ENCODE measurements around the gene VAT1L.

VAT1L gene

DNA sequence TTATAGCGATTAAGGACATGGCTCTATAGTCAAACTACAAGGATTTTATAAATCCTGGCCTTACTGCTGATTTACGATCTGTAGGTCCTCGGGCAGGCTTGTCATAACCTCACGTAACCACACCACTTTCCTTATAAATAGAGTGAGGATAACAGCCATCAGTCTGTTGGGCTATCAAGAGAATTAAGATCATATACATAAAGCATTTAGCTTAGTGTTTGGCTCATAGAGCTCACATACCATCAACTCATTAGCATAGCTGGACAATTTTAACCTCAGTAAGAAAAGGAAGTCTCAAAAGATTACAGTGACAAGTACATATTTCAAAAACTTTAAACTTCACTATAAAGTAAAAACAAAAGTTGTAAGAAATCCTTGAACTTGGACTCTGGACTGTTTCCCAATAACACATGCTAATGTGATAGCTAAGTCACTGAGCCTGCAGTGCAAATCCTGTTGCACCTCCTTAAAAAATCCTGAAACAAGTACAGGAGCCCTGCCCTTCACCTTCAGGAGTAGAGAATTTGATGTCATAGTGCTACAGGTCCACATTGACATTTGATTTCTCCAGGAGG is 213.2 kb downstream of the VAT1L start:
- no peak for DNase-seq

DNA sequence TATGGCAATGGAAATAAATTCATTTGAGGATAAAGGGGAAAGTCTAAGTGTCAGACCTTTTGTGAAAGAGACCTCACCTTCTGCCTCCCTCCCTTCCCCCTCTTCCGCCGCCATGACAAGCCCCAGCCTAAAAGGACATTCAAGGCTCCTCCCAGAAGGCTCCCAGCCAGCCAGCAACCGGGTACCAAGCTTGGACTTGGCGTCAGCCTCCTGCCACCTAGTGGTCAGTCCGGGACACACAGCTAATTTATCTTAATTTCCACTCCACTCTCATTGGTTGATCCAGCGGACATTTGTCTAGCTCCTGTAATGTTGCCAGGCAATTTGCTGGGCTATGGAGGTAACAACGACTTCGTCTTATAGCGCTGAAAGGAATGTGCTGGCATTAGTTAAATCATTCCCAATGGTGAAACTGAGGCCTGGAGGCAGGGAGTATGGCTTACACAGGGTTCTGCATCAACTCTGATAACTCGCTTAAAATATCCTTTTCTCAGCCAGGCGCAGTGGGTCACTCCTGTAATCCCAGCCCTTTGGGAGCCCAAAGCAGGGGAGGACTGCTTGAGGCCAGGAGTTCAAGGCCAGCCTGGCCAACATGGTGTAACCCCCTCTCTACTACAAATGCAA is 214.7 kb downstream of the VAT1L start:
- peak; percentile 90 for DNase-seq

DNA sequence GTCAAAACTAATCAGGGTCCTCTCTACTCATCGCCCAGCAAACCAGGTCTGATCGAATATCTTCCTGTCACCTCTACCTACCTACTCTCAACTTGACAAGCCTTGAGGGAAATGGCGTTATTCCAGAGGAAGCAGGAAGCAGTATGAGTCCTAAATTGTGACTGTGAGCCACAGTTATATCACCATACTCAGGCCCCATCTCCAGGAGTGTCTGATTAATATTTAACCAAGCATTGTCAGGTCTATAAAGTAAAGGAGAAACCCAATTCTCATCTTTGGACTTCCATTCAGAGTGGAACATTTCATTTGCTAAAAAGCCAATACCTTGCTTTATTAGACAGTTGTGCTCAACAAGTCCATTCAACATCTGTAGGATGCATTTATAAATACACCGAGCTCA is 216.2 kb downstream of the VAT1L start:
- no peak for DNase-seq

DNA sequence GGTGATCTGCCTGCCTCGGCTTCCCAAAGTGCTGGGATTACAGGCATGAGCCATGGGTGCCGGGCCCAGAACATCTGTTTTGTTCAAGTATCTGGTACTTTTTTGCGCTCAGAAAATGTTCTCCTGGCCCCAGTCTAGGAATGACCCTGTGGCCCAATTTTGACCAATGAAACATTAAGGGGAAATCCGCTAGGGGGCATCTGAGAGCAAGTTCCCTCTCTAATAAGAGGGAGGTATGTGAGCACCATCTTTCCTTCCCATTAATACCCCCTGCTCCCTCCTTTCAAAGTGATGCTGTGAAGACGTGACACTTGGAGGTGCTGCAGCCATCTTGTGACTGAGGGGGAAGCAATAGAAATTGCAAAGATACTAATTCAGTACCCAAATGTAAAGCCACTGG is 217.5 kb downstream of the VAT1L start:
- peak; percentile 3 for DNase-seq

DNA sequence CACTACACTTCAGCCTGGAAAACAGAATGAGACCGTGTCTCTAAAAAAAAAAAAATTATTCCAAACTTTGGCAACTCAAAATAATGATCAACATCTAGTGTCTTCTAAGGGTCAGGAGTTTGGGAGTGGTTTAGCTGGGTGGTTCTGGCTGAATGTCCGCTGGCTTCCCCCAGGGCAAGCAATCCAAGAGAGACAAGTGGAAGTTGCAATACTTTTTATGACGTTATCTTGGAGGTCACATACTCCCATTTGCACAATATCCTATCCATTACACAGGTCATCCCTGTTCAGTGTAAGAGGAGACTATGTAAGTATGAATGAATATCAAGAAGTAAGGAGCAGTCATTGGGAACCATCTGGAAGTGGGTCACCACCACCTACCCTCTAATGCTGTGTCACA is 218.8 kb downstream of the VAT1L start:
- DNase-seq = no peak

DNA sequence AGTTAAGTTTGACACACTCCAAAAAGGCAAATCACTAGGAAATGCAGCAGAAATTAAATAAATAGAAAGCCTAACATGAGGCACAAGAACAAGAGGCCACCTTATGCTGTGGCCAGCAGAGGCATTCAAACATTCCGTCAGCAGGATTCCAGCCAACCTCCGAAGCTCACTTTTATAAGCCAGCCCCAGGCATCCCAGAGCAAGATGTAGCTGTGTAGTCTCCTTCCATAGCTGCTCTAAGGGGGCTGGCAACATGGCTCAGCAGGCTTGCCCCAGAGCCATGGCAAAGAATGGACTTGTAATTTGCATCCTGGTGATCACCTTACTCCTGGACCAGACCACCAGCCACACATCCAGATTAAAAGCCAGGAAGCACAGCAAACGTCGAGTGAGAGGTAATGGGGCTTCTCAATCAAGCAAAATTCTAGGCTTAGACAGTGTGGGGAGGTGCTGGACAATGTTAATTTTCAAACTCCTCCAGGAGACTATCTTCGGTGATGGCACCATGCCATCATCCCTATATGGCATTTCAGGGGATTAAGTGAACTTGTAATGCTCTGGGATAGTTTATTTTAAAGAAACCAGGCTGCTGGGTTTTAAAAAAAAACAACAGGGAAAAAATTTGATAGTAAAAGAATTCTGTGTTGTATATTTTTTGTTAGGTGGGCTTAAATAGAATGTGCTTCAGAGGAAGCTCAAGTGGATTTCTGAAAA is 234.1 kb downstream of the VAT1L start, which contains the start of gene CLEC3A:
TSS of gene CLEC3A (plus strand) at position 202 of the 714 bp plus-strand sequence. CDS start at position 281, 79 bp downstream.
- DNase-seq = no peak

DNA sequence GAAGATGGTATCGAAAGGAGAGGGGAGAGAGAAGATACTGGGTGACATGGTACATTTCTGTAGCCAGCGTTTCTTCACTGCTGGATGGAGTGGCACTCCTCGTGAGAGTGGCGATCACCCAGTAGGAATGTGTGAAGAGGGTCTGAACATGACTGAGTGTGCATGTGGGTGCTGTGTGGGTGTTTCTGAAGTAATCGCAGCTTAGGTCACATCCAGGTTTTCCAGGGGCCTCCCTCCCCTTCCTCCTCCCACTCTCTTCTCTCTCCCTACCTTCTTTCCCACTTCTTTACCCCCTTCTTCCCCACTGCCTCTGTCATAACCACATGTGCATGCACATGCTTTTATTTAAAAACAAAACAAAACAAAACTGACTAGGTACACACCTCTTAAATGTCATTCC is 235.8 kb downstream of the VAT1L start:
- DNase-seq = no peak

DNA sequence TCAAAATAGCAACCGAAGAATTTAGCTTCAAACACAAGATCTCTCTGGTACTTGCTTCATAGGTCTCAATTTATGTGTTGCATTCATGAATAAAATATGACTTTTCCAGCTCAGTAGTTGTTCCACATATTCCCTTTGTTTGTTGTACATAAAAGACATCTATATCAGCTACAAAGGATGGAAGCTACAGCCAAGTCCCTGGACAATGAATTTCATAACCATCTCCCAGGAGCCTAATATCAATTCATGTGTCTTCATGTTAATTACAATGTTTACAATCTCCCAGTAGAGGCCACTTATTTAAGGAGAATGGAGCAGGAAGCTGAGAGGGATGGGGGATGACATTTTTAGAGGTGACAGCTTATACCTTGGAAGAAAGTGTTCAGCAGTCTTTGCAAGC is 237.3 kb downstream of the VAT1L start:
- no peak for DNase-seq

DNA sequence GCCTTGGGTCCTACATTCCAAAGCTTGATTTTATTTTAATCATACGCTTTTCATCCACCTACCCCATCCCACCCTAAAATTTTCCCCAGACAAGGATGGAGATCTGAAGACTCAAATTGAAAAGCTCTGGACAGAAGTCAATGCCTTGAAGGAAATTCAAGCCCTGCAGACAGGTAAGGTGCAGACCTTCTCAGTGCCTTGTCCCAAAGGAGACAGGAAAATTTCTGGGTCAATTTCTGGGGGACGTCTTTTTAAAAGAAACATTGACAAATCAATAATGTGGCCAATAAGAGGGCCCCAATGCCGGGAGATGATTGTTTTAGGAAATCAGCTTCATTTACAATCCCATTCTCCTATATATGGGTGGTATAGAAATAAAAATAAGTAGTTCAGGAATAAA is 239.7 kb downstream of the VAT1L start:
- DNase-seq = no peak

All from activated CD4-positive, alpha-beta T cell treated with anti-CD3 and anti-CD28 coated beads for 48 hours (primary cell).